Muscle of back (tissue), 11 donors: Measurements from ENCODE around the gene GULP1. TPM values are rescaled to one million over a fixed set of nuclear protein-coding genes. Genes with fewer than 3 reads are reported as not detected.
A peak's percentile ranks its signal among the peaks of the same experiment; 100 is the strongest.
"Not testable (repeated sequence)": the region's sequence is repeated elsewhere in the genome, so short reads cannot be mapped to it uniquely, and the experiment has no call there.

Source experiments
- DNase-seq, 3 donors: peaks; one replicate each; pipeline versions ENCODE4 v3.0.0 to v3.0.0-alpha.2; 2013
- polyA plus RNA-seq, 10 donors: library from polyadenylated mRNA; unstranded; fragments of 120-200 nt; gene quantifications; one replicate each; pipeline ENCODE4 v1.2.1, GENCODE V29; 2013; ENCODE audit not compliant: insufficient read length in 10 of 10

The GULP1 gene
- polyA plus RNA-seq, 10 donors = 20.1 to 25.3 (median 21.7) TPM

DNA sequence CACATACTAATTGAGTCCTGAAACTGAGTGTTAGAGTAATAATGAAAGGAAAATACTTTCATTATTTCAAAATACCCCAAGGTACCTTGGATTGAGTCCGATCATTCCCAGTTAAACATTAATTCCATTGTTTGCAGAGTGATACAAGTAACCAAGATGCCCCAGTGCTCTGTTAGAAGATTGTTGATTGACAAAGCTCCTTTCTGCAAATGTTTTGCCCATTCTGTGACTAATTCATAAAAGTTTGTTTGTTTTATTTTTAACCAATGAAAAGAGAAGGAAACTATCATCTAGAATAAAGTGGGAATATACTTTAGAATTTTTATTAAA is 124.0 kb downstream of the GULP1 start:
- DNase-seq = no peak

DNA sequence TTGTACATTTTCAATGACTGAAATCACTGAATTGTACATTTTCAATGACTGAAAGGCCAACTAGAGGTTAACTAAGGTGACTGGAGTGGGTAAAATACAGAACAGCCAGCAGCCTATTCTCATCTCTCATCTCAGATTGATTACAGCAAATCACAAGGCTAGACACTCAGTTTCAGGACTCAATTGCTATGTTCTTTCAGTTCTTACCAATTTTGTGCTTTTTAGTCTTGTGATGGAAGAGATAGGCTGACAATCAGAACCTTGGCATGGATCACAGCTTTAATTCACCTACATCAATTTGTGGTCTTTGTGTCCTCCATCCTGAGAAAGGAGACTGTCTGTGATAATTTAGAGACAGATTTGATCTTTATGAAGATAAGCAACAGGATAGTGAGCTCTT is 124.7 kb downstream of the GULP1 start:
- no peak for DNase-seq

DNA sequence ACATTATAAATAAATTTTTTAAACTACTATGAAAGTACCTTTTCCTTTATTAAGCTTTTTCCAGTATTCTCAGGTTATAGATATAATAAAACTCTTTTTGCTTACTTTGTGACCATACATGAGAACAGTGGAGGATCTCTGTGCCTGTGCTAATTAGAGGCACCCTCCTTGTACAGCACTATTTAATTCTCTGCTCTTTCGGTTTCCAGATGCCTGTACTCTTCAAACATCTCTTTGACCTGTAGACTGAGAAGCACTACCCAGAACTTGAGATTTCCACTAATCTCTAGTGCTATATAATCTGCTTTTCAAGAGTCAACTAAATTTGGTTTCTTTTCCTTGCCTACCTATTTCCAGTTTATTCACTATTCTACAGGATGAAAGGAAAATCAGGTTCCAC is 131.1 kb downstream of the GULP1 start:
- no peak for DNase-seq

DNA sequence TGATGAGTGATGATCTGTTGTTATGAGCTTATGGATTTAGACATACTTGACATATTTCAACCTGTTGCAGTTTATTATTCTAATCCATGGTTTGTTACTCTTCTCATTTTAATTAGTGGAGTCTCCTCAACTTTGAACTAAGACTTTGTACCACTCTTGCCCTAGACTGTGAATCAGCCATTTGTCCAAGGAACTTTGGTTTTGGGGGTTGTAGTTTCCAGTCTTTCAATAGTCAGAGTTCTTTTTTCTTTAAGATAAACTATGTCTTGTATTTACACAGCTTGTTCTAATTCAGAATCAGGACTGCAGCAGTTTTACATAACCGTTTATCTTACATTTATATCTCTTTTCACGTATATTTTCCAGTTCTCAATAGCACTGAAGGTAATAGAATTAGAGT is 133.6 kb downstream of the GULP1 start:
- no peak for DNase-seq

DNA sequence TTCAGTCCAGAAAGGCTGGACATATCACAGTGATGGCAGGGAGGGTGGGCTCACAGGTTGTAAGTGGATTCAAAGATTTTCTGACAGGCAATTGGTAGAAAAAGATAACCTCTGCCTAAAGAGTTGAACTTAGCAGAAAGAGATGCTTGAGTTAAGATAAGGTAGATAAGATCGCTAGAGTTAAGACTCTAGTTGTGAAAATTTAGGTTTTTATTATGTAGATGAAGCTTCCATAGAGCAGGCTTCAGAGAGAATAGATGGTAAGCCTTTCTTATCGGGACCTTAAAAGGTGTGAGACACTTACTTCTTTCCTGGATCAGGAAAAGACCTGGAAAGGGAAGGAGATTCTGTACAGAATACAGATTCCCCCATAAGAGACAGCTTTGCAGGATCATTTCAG is 134.4 kb downstream of the GULP1 start:
- DNase-seq = no peak

DNA sequence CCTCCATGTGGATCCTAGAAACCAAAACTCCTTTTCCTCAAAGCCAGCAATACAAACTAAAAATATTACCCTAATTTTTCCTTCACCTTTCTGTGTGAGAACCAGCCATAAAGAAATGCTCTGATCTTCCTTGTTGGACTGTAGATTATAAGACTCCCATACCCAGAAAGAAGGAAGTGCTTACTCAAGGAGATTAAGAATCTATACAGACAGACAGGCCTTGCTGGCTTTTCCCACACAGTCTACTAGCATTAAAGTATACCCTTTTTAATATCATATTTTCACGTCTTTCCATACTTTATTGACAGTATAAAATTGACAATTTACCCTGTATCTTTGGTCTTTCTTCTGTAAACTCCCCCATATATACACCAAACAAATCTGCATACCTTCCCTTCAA is 139.0 kb downstream of the GULP1 start:
- DNase-seq = no peak

DNA sequence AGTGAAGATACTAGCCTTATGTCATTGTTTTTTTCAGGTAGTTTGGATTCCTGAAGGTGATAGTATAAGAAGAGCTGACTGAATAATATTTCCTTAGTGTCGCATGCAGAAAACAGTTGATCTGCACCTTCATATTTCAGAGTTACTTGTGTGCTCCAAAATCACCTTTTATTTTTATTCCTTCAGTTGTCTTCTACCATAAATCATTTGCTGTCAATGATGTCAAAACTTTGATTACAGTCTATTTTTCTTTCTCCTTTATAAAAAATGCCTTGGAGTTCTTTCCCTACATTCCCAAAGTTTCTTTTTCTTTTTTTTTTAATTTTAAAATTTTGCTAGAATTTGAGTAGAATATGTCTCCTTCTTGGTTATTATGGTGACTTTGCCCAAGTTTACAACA is 142.3 kb downstream of the GULP1 start:
- DNase-seq = no peak

DNA sequence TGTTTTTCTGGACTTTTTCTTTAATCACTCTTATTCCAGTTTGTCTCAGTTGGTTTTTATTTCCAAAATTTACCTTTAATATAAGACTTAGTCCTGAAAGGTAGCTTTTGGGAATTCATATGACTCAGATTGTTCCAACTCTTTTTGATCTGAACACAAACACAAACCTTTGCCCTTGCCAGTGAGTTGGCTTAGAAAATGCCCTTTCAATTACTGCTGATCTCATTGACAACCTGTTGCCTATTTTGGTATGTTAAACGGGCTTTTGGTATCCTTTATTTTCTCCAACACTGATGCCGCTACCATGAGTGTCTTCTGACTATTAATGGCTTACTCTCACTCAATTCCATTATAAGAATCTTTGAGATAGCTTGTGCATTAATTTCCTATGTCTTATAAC is 143.4 kb downstream of the GULP1 start:
- DNase-seq = no peak

DNA sequence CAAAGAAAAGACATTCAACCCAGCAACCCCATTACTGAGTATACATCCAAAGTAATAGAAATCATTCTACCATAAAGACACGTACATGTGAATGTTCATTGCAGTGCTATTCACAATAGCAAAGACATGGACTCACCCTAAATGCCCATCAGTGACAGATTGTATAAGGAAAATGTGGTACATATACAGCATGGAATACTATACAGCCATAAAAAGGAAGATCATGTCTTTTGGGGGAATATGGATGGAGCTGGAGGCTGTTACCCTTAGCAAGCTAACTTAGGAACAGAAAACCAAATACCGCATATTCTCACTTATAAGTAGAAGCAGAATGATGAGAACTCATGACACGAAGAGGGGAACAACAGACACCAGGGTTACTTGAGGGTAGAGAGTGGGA is 145.9 kb downstream of the GULP1 start:
- DNase-seq = no peak

DNA sequence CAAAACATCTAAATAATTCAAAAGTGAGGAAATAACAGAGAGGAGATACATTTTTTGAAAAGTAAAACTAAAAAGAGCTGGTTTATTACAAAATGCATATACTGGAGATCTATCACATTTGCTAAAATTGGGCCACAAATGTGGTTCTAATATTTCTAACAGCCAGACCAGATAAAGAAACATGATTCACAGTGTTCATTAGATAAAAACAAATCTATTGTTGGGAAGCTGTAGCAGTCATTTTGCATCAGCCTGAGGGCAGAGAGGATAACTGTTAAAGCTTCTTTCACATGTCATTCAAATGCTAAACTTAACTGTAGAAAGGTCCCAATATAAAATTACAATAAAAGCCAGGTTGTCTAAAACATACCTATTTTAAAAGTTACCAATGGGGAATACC is 148.3 kb downstream of the GULP1 start:
- no peak for DNase-seq

DNA sequence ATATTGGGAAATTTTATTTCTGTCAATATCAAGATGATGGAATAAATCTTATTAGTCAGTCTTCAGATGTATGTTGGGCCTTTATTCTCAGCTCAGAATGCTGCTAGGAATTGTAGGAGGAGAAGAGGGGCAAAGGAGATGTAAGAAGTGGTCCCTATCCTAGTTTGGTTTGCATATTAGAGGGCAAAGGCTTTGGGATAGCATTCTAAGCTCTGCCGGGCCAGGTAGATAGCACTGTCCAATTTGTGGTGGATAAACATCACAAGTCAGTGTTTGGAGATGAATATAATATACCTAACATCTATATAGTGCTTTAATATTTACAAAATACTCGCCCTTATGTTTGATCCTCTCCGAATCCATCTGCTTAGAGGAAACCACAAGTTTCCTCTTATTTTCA is 149.2 kb downstream of the GULP1 start:
- DNase-seq = no peak

DNA sequence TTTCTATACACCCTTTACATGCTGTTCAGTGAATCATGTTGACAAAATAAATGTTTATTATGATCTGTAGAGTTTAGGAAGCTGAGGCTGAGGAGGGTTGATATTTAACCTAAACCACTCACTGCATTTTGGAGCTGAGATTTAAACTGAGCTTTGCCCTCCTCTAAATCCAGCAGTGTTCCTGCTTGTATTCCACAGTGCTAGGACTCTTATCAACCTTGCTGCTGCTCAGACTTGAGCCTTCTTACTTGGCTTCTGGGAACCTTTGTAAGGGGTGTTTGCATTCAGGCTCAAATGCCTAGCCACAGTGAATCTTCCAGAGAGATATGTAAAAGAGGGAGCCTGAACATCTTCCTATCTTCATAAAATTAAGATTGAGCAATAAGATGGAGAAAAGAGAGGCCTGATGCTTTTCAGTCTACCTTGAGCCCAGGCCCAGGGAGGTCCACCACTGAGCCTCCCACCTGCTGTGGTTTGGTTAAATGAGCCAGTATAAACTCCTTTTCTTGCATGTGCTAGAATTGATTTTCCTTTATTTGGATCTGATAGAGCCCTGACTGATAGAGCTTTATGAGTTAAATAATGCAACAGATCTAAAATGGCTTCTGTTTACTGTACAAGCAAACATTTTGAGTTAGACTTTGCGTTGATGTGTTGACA is 149.7 kb downstream of the GULP1 start:
- DNase-seq = no peak

DNA sequence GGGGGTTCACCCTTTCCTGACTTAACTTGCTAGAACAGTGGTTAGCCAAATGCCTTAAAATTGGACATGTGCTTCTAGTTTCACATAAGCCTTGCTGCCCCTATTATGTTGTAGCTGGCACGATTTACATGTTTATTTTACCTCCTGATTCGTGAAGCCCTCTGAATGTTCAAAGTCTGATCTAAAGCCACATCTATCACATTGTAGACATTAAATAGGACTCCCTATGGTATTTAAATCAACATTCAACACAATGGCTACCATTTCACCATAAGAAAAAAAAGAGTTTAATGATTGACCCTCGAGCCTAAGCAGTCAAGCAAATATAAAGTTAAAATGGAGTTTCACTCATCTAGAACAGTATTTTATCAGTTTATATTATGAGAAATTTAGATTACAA is 151.5 kb downstream of the GULP1 start:
- no peak for DNase-seq

DNA sequence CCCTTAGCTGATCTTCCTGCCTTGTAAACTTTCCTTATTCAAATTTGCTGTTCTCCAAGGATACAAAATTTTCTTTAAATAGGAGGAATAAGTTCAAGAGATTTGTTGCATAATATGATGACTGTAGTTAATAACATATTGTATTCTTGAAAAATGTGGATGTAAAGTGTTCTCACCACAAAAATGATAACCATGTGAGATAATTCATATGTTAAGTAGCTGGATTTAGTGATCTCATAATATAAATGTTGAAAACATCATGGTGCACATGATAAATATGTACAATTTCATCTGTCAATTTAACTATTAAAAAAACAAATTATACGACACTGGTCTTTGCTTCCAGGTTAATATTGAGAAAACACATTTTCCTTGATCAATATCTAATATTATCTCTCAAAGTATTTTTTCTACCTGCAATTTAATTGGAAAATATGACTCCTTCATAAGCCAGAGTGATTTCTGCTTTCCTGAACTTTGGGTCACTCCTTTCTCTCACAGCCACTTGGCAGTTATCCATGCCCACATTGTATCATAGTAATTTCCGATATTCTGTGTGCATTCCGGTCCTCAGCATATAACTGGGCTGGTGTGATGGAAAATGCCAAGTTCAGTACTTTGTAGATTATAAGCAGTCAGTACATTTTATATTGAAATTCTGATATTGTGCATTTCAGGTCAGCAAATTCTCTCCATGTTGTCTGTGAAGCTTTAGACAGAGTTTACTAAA is 152.6 kb downstream of the GULP1 start:
- DNase-seq = no peak

DNA sequence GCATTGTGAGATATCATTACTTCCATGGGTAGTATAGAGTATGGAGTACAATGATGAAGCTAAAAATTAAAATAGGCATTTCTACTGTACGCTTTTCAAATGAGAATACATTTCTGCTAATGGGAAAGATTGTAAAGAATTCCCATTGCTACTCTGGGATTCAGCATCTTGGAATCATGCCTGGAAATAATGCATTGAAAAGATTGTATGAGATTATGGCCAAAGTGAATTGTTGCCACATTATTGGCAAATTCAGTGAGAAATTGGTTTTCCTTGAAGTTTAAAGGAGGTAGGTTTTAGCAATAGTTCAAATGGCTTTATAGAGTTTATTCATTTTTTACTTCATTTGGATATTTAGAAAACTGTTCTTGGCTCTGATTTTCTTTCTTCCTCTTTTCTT is 157.9 kb downstream of the GULP1 start:
- DNase-seq = peak; percentile 37 to 79 (median 59)

DNA sequence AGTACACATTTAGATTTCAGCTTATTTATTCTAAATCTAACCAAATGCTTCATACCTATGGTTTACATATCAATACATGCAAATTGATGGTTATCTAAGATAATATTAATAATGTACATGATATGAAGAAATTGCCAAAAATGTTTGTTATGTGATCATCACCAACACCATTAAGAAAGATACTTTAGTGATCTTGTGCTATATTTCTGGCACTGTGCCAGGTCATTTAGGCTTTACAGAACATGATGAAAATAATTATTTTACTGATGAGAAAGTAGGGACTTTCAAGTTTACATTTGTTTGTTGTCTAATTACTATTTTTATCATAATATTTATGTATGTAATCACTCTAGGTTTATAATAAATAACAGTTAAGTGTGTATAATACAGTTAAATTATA is 158.3 kb downstream of the GULP1 start:
- DNase-seq = peak in 2 of 3 donors; percentile 19 to 34

DNA sequence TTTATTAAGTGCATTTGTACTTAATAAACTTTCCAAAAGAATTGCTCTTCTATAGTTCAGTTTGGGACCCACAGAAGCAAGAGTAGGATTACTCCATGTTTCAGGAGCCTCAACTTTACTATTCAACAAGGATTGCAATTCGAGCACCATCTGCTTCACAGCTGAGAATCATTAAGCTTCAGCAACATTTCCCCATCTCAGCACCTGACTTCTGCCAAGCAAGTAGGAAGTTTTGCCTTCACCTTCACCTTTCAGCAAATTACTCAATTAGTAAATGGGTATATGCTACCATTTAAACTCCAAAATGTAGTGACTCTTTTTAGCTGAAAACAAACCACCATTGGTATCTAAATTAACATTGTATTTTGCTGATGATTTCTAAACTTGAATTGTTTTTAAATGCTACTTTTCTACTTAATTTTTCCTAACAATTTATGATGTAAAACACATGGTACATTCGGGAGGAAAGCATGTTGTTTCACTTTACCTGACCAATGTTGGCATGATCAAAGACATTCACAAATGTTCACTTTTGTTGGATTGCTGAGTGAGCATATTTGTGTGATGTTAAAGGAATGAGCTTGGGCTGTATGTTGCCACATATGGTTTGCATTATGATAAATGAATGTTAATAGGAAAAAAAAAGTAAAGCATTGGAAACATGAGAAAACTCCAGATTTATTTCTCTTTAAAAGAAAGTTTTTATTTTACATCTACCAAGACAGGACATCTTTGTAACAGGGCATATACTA is 159.2 kb downstream of the GULP1 start:
- DNase-seq = peak; percentile 63 to 82 (median 69)

DNA sequence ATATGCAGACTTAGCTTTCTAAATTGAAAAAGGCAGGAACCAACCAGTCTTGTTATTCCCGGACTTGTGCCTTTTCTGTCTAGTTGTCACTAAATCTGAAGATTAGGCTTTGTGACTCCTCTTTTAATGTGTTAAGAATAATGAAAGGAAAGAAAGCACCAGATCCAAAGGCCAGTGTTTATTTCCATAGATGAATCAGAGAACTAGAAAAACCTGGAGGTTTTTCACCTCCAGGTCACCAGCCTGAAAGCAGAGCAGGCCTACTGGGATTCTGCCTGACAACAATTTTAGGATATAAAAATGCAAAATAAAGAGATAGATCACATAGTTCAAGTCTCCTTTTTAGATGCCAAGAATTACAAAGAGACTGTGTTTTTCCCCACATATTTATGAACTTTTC is 160.4 kb downstream of the GULP1 start:
- peak in 2 of 3 donors; percentile 21 to 34 for DNase-seq

DNA sequence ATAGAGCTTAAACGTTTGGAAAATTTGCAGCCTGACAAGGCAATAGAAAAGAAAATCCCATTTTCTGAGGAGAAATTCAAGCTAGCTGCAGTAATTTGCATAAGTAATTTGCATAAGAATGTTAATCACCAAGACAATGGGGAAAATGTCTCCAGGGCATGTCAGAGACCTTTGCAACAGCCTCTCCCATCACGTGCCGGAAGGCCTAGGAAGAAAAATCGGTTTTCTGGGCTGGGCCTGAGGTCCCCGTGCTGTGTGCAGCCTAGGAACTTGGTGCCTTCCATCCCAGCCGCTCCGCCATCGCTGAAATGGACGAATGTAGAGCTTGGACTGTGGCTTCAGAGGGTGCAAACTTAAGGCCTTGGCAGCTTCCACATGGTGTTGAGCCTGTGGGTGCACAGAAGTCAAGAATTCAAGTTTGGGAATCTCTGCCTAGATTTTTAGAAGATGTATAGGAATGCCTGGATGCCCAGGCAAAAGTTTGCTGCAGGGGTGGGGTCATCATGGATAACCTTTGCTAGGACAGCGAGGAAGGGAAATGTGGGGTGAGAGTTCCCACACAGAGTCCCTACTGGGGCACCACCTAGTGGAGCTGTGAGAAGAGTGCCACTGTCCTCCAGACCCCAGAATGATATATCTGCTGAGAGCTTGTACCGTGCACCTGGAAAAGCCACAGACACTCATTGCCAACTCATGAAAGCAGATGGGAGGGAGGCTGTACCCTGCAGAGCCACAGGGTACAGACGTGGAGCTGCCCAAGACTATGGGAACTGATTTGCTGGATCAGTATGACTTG is 164.6 kb downstream of the GULP1 start:
- DNase-seq = no peak

DNA sequence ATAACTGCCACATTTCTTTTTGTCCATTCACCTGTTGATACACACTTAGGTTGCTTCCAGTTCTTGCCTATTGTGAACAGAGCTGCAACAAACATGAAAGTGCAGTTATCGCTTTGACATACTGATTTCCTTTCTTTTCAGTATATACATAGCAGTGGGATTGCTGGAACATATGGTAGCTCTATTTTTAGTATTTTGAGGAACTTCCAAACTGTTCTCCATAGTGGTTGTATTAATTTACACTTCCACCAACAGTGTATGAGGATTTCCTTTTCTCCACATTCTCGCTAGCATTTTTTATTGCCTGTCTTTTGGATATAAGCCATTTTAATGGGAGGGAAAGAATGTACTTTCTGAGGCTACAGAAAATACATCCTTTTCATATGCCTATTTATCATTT is 167.4 kb downstream of the GULP1 start:
- DNase-seq = no peak

DNA sequence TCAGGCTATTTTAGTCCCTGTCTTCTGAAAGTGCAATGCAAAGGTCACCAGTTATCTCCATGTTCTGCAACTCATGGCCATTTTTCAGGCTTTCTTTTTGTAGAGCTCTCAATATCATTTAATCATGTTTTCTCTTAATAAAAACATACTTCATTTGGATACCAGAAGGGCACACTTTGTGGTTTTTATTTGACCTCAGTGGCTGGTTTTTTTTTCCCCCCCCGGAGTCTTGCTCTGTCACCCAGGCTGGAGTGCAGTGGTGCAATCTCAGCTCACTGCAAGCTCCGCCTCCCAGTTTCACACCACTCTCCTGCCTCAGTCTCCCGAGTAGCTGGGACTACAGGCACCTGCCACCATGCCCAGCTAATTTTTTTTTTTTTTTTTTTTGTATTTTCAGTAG is 174.4 kb downstream of the GULP1 start:
- DNase-seq = not testable (repeated sequence)

DNA sequence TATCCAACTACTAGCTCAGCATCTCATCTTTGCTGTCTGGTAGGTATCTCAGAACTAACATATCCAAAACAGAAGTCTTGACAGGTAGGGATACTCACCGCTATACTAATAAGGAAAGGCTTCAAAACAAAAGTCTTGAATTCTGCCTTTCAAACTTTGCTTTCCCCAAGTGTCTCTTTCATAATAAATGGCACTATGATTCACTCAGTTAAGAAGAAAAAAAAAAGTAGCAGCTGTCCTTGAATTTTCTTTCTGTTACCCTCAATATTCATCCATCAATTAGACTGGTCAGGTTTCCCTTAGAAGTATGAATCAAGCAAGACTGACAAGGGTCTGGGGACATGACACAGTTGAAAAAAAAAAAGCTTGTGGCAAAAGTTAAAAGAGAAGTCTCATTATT is 175.1 kb downstream of the GULP1 start:
- no peak for DNase-seq
